Ishikawa (cell line): Measurements from ENCODE around the gene AACS.

Experiments used
- CEBPB ChIP-seq: IDR thresholded peaks from 2 replicates; pipeline ENCODE4 v1.6.1; 2012
- CREB1 ChIP-seq: IDR thresholded peaks from 2 replicates; pipeline ENCODE4 v1.6.1; 2012; ENCODE audit warnings: low read depth
- EGR1 ChIP-seq: IDR thresholded peaks from 2 replicates; pipeline ENCODE4 v1.6.1; 2012
- EP300 ChIP-seq: IDR thresholded peaks from 2 replicates; pipeline ENCODE4 v1.6.1; 2012; ENCODE audit warnings: borderline replicate concordance
- FOXM1 ChIP-seq: IDR thresholded peaks from 2 replicates; pipeline ENCODE4 v1.6.1; 2012; ENCODE audit warnings: low read depth, borderline replicate concordance
- MAX ChIP-seq: IDR thresholded peaks from 2 replicates; pipeline ENCODE4 v1.6.1; 2012
- NFIC ChIP-seq: IDR thresholded peaks from 2 replicates; pipeline ENCODE4 v1.6.1; 2012
- RAD21 ChIP-seq: IDR thresholded peaks from 2 replicates; pipeline ENCODE4 v1.6.1; 2012; ENCODE audit warnings: low read depth
- REST ChIP-seq: IDR thresholded peaks from 2 replicates; pipeline ENCODE4 v1.6.1; 2012; ENCODE audit warnings: low read depth, mild to moderate bottlenecking
- TAF1 ChIP-seq: IDR thresholded peaks from 2 replicates; pipeline ENCODE4 v1.6.1; 2012; ENCODE audit warnings: low read depth, mild to moderate bottlenecking
- TCF12 ChIP-seq: IDR thresholded peaks from 2 replicates; pipeline ENCODE4 v1.6.1; 2012; ENCODE audit warnings: low read depth
- TEAD4 ChIP-seq: IDR thresholded peaks from 2 replicates; pipeline ENCODE4 v1.6.1; 2012
- ZBTB7A ChIP-seq: IDR thresholded peaks from 2 replicates; pipeline ENCODE4 v1.6.1; 2012; ENCODE audit warnings: low read depth

Gene AACS

GRCh38 chr12:125185311-125185739, 120.1 kb downstream of the AACS start:
- no peak for TF ChIP-seq MAX
- no peak for TF ChIP-seq EGR1
- TF ChIP-seq ZBTB7A, result no peak

GRCh38 chr12:125185740-125186470, 120.7 kb downstream of the AACS start, which contains the start of gene TMEM132B:
Gene TMEM132B, plus strand, starts transcription at chr12:125186386.
- TF ChIP-seq REST (no peak), CREB1 (no peak), MAX (no peak), TCF12 (no peak), TEAD4 (no peak), CEBPB (no peak), ZBTB7A (0 out of 2 replicates have a peak, but pooled peaks have one; percentile 38), NFIC (no peak)

GRCh38 chr12:125186471-125187147, 121.4 kb downstream of the AACS start:
- TF ChIP-seq FOXM1 (no peak), ZBTB7A (no peak), REST (no peak), TCF12 (no peak), NFIC (no peak), TAF1 (no peak), RAD21 (no peak), CEBPB (no peak)

- TF ChIP-seq REST (0 out of 2 replicates have a peak, but pooled peaks have one; percentile 16), TCF12 (no peak)
Measured at GRCh38 chr12:125187148-125187745, 122.0 kb downstream of the AACS start.

- TF ChIP-seq EP300, result no peak
- TF ChIP-seq EGR1, result no peak
- TF ChIP-seq MAX, result no peak
- TF ChIP-seq TAF1, result no peak
- no peak for TF ChIP-seq TEAD4
- TF ChIP-seq CEBPB, result no peak
Measured at GRCh38 chr12:125187780-125188741, 122.8 kb downstream of the AACS start.
